SH-SY5Y (cell line): ENCODE results near the gene TMEM95.

Source experiments
- GATA2 ChIP-seq: IDR thresholded peaks from 2 replicates; pipeline ENCODE4 v1.6.1; 2011; ENCODE audit warnings: mild to moderate bottlenecking, low read depth, low read length
- GATA3 ChIP-seq: IDR thresholded peaks from 2 replicates; pipeline ENCODE4 v1.6.1; 2011; ENCODE audit warnings: low read depth, mild to moderate bottlenecking, low read length, moderate library complexity

TMEM95 gene

DNA sequence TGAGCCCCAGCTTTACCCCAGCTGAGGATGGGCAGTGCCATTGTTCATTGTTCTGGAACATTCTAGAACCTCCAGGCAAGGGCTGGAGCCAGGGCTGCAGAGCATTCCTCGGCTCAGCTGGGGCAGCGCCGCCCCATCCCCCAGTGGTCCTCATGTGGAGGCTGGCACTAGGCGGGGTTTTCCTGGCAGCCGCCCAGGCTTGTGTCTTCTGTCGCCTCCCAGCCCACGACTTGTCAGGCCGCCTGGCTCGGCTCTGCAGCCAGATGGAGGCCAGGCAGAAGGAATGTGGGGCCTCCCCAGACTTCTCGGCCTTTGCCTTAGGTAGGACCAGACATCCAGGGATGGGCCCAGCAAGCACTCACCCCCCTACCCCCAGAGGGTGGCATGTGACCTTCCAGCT lies at the start of gene TMEM95:
Gene TMEM95 (plus strand): TSS at position 104 of the 400 bp plus-strand sequence. CDS start 49 bp downstream, at position 153.
- TF ChIP-seq GATA3 (no peak), GATA2 (no peak)

- TF ChIP-seq GATA3 (no peak), GATA2 (peak; percentile 74)
Measured at GRCh38 chr17:7306911-7307685, 47.9 kb upstream of the TMEM95 start, which contains the start of gene EIF5A. Gene EIF5A, plus strand, starts transcription at chr17:7307628. Its CDS starts 2,008 bp downstream, at chr17:7309636.

DNA sequence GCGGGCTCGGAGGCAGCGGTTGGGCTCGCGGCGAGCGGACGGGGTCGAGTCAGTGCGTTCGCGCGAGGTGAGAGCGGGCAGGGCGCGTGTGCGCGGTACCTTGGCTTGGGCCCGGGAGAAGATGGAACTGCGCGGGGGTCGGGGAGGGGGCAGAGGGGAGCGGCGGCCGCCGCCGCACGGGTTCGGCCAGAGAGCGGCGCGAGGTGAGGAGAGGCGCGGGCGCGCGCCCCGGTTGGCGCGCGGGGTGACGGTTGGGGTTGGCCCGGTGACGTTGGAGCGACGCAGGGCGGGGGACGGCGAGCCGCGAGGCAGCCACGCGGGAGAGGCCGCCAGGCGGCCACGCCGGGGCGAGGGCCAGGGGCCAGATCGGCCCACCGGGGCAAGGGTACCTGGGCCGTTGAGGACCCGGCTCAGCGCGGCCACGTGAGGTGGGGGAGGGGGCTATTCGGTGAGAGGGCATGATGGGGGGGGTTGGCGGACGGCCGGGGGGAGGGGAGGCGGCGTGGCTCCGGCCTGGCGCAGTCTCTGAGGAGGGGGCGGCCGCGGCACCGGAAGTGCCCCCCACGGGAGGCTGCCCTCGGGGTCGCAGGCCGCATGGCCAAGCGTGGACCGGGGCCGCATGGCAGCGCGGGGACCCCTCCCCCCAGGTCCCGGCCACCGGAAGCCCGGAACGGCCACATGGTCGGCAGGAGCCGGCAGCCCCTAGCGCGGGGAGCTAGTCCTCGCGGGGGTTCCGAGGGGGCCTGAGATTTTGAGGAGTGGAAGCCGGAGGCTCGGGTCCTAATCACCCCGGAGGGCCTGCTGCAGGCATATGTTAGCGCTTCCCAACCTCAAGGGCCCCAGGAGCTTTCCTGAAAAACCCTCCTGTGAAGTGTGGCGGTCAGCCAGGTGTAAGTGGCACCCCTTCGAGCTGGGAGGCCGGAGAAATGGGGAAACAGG lies 47.0 kb upstream of the TMEM95 start:
- TF ChIP-seq GATA3 (no peak), GATA2 (no peak)

- TF ChIP-seq GATA3, result no peak
- TF ChIP-seq GATA2, result no peak
Measured at GRCh38 chr17:7308625-7309433, 46.1 kb upstream of the TMEM95 start.

GRCh38 chr17:7309628-7310027 lies 45.3 kb upstream of the TMEM95 start:
- TF ChIP-seq GATA3, result no peak
- no peak for TF ChIP-seq GATA2

- no peak for TF ChIP-seq GATA2
- no peak for TF ChIP-seq GATA3
Measured at GRCh38 chr17:7311110-7311705, 43.7 kb upstream of the TMEM95 start.

DNA sequence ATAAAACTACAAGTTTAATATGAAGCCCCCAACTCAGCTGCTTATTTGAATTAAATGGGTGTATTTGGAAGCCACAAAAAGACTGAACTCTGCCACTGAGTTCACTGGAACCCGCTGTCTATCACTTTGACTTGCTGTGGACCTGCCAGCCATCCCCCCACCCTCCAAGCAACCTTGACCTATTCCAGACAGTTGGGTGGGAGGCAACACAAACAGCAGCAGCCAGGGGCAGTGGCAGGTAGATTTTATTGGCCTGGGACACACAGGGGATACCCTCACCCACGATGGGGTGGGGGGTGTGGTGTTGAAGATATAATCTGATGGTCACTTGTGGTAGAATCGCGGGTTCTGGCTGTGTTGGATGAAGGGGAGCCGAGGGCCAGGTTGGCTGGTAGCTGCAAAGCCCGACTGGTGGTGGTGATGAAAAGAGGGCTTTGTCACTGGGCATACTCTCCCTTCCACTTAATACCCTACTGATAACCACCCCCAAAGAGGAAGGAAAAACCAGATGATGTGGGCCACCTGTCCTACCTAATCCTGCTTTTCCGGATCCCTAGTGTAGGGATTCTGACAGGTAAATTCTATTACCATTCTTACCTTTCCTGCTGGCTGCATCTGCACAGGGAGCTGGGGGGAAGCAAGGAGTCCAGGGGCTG lies 42.4 kb upstream of the TMEM95 start:
- no peak for TF ChIP-seq GATA3
- no peak for TF ChIP-seq GATA2

GRCh38 chr17:7313088-7313889 lies 41.7 kb upstream of the TMEM95 start:
- TF ChIP-seq GATA3 (no peak), GATA2 (no peak)

GRCh38 chr17:7313890-7314718 lies 40.9 kb upstream of the TMEM95 start:
- TF ChIP-seq GATA2 (no peak), GATA3 (no peak)

- TF ChIP-seq GATA2 (no peak), GATA3 (no peak)
Measured at GRCh38 chr17:7314719-7315569, 40.0 kb upstream of the TMEM95 start, which contains the start of gene GPS2. Gene GPS2, minus strand, starts transcription at chr17:7315360. Its CDS starts 308 bp downstream, at chr17:7315052.
